Activated naive CD8-positive, alpha-beta T cell (primary cell): ENCODE results near the gene DEPDC7.
"Not testable (repeated sequence)": the region's sequence is repeated elsewhere in the genome, so short reads cannot be mapped to it uniquely, and the experiment has no call there.

Experiments
- H3K27ac Mint-ChIP-seq: one replicate; pipeline ENCODE4 v1.8.0; 2021; ENCODE audit warnings: mixed read lengths
- H3K27me3 Mint-ChIP-seq: one replicate; pipeline ENCODE4 v1.8.0; 2021; ENCODE audit warnings: mixed read lengths
- H3K36me3 Mint-ChIP-seq: one replicate; pipeline ENCODE4 v1.8.0; 2021; ENCODE audit warnings: mixed read lengths
- H3K4me1 Mint-ChIP-seq: one replicate; pipeline ENCODE4 v1.8.0; 2021; ENCODE audit warnings: low read depth, mixed read lengths
- H3K4me3 Mint-ChIP-seq: one replicate; pipeline ENCODE4 v1.8.0; 2021; ENCODE audit warnings: mild to moderate bottlenecking, mixed read lengths
- H3K9me3 Mint-ChIP-seq: one replicate; pipeline ENCODE4 v1.8.0; 2021; ENCODE audit warnings: low read depth, mixed read lengths

DEPDC7 gene

GRCh38 chr11:33040033-33040861 is 24.6 kb downstream of the DEPDC7 start:
- H3K27ac Mint-ChIP-seq: peak overlapping the region; percentile 95
- peaks cover 3% of the 10 kb centered on the region for H3K36me3 Mint-ChIP-seq
- peaks cover 26% of the 10 kb centered on the region for H3K4me1 Mint-ChIP-seq
- no peaks in the 10 kb centered on the region for H3K27me3 Mint-ChIP-seq
- H3K9me3 Mint-ChIP-seq: no peaks in the 10 kb centered on the region
- peak overlapping the region; percentile 89 for H3K4me3 Mint-ChIP-seq

- H3K36me3 Mint-ChIP-seq: peaks cover 8% of the 10 kb centered on the region
These were observed 25.3 kb downstream of the DEPDC7 start for GRCh38 chr11:33040862-33041453.

GRCh38 chr11:33043221-33043830 is 27.6 kb downstream of the DEPDC7 start:
- Mint-ChIP-seq H3K4me1 (peaks cover 27% of the 10 kb centered on the region), H3K27ac (peak overlapping the region; percentile 3), H3K9me3 (no peaks in the 10 kb centered on the region), H3K4me3 (no peak overlapping the region), H3K27me3 (no peaks in the 10 kb centered on the region), H3K36me3 (peaks cover 17% of the 10 kb centered on the region)

More at GRCh38 chr11:33040862-33041453, 25.3 kb downstream of the DEPDC7 start:
- Mint-ChIP-seq H3K4me3 (peak overlapping the region; percentile 89), H3K4me1 (peaks cover 26% of the 10 kb centered on the region), H3K9me3 (no peaks in the 10 kb centered on the region), H3K27ac (peak overlapping the region; percentile 95), H3K27me3 (no peaks in the 10 kb centered on the region)

GRCh38 chr11:33044285-33044756 is 28.6 kb downstream of the DEPDC7 start:
- H3K9me3 Mint-ChIP-seq: no peaks in the 10 kb centered on the region
- H3K4me1 Mint-ChIP-seq: peaks cover 25% of the 10 kb centered on the region
- H3K27ac Mint-ChIP-seq: no peak overlapping the region
- H3K36me3 Mint-ChIP-seq: peaks cover 20% of the 10 kb centered on the region
- H3K4me3 Mint-ChIP-seq: no peak overlapping the region
- H3K27me3 Mint-ChIP-seq: no peaks in the 10 kb centered on the region

GRCh38 chr11:33045551-33046255 is 30.0 kb downstream of the DEPDC7 start:
- H3K9me3 Mint-ChIP-seq: no peaks in the 10 kb centered on the region
- H3K4me3 Mint-ChIP-seq: no peak overlapping the region
- peaks cover 18% of the 10 kb centered on the region for H3K4me1 Mint-ChIP-seq
- no peaks in the 10 kb centered on the region for H3K27me3 Mint-ChIP-seq
- peaks cover 20% of the 10 kb centered on the region for H3K36me3 Mint-ChIP-seq
- H3K27ac Mint-ChIP-seq: peak overlapping the region; percentile 61

GRCh38 chr11:33048701-33049100 is 33.0 kb downstream of the DEPDC7 start:
- H3K4me3 Mint-ChIP-seq, H3K9me3 Mint-ChIP-seq, H3K4me1 Mint-ChIP-seq, H3K27ac Mint-ChIP-seq, H3K27me3 Mint-ChIP-seq: not testable (repeated sequence)
- H3K36me3 Mint-ChIP-seq: peaks cover 17% of the 10 kb centered on the region

GRCh38 chr11:33049565-33050408 is 34.1 kb downstream of the DEPDC7 start:
- H3K36me3 Mint-ChIP-seq: peaks cover 18% of the 10 kb centered on the region
- H3K27me3 Mint-ChIP-seq, H3K4me1 Mint-ChIP-seq, H3K9me3 Mint-ChIP-seq, H3K27ac Mint-ChIP-seq, H3K4me3 Mint-ChIP-seq: not testable (repeated sequence)

- no peak overlapping the region for H3K27ac Mint-ChIP-seq
- H3K27me3 Mint-ChIP-seq: no peaks in the 10 kb centered on the region
- H3K4me1 Mint-ChIP-seq: peaks cover 2% of the 10 kb centered on the region
- H3K36me3 Mint-ChIP-seq: peaks cover 17% of the 10 kb centered on the region
- H3K9me3 Mint-ChIP-seq: no peaks in the 10 kb centered on the region
- H3K4me3 Mint-ChIP-seq: no peak overlapping the region
These were observed 36.6 kb downstream of the DEPDC7 start for GRCh38 chr11:33052231-33052630.

GRCh38 chr11:33055375-33055774 is 39.7 kb downstream of the DEPDC7 start:
- H3K27ac Mint-ChIP-seq: no peak overlapping the region
- no peaks in the 10 kb centered on the region for H3K4me1 Mint-ChIP-seq
- H3K9me3 Mint-ChIP-seq: no peaks in the 10 kb centered on the region
- H3K27me3 Mint-ChIP-seq: no peaks in the 10 kb centered on the region
- H3K4me3 Mint-ChIP-seq: no peak overlapping the region
- peaks cover 15% of the 10 kb centered on the region for H3K36me3 Mint-ChIP-seq

- Mint-ChIP-seq H3K4me3 (no peak overlapping the region), H3K9me3 (no peaks in the 10 kb centered on the region), H3K27ac (no peak overlapping the region), H3K27me3 (no peaks in the 10 kb centered on the region), H3K4me1 (peaks cover 4% of the 10 kb centered on the region), H3K36me3 (peaks cover 15% of the 10 kb centered on the region)
These were observed 41.6 kb downstream of the DEPDC7 start for GRCh38 chr11:33057284-33057683.

GRCh38 chr11:33059331-33060007 is 43.8 kb downstream of the DEPDC7 start:
- Mint-ChIP-seq H3K36me3 (peaks cover 24% of the 10 kb centered on the region), H3K4me3 (no peak overlapping the region)

GRCh38 chr11:33060271-33060670 is 44.6 kb downstream of the DEPDC7 start:
- Mint-ChIP-seq H3K27me3 (no peaks in the 10 kb centered on the region), H3K4me3 (no peak overlapping the region), H3K36me3 (peaks cover 24% of the 10 kb centered on the region), H3K4me1 (peaks cover 33% of the 10 kb centered on the region), H3K9me3 (no peaks in the 10 kb centered on the region), H3K27ac (no peak overlapping the region)

More at GRCh38 chr11:33059331-33060007, 43.8 kb downstream of the DEPDC7 start:
- H3K27me3 Mint-ChIP-seq: no peaks in the 10 kb centered on the region
- H3K4me1 Mint-ChIP-seq: peaks cover 26% of the 10 kb centered on the region
- peak overlapping the region; percentile 55 for H3K27ac Mint-ChIP-seq
- H3K9me3 Mint-ChIP-seq: no peaks in the 10 kb centered on the region

GRCh38 chr11:33062137-33062536 is 46.5 kb downstream of the DEPDC7 start:
- Mint-ChIP-seq H3K27ac (no peak overlapping the region), H3K27me3 (no peaks in the 10 kb centered on the region), H3K4me1 (peaks cover 37% of the 10 kb centered on the region)

More at GRCh38 chr11:33062137-33062536, 46.5 kb downstream of the DEPDC7 start:
- Mint-ChIP-seq H3K36me3 (peaks cover 25% of the 10 kb centered on the region), H3K4me3 (no peak overlapping the region), H3K9me3 (no peaks in the 10 kb centered on the region)
